HG02981 (cell line): ENCODE measurements around the gene TTC14.
"Not testable (repeated sequence)": the region's sequence is repeated elsewhere in the genome, so short reads cannot be mapped to it uniquely, and the experiment has no call there.

Experiments
- ATAC-seq: cut with Tn5 transposase; IDR thresholded peaks from one replicate; pipeline ENCODE4 v1.9.1; 2021; ENCODE audit warnings: mild to moderate bottlenecking, moderate library complexity; ENCODE audit not compliant: unreplicated experiment

Gene TTC14, protein sequence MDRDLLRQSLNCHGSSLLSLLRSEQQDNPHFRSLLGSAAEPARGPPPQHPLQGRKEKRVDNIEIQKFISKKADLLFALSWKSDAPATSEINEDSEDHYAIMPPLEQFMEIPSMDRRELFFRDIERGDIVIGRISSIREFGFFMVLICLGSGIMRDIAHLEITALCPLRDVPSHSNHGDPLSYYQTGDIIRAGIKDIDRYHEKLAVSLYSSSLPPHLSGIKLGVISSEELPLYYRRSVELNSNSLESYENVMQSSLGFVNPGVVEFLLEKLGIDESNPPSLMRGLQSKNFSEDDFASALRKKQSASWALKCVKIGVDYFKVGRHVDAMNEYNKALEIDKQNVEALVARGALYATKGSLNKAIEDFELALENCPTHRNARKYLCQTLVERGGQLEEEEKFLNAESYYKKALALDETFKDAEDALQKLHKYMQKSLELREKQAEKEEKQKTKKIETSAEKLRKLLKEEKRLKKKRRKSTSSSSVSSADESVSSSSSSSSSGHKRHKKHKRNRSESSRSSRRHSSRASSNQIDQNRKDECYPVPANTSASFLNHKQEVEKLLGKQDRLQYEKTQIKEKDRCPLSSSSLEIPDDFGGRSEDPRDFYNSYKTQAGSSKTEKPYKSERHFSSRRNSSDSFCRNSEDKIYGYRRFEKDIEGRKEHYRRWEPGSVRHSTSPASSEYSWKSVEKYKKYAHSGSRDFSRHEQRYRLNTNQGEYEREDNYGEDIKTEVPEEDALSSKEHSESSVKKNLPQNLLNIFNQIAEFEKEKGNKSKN

GRCh38 chr3:180601688-180602666, at the start of gene TTC14:
Gene TTC14 (plus strand): TSS chr3:180602163. CDS start chr3:180602262, 99 bp downstream.
- ATAC-seq = peak; percentile 98

GRCh38 chr3:180563406-180563805, 38.6 kb upstream of the TTC14 start:
- no peak for ATAC-seq

DNA sequence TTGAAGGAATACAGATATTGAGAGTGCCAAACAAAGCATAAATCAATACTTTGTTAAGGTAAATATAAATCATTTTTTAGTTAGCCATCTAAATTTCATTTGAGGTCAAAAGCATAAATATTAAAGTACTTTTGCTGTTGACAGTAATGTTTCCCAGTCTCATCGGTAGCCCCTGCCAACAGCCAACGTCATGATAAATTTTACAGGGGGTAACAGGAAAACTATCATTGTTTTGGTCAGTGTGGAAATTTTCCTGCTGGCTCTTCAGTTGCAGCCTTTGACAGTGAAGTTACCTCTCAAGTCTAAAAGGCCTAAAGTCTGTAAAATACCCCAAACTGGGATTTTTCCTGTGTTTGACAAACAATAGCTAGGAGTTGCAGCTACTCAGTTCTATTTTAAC, 37.3 kb upstream of the TTC14 start:
- ATAC-seq = no peak

GRCh38 chr3:180570238-180570637, 31.7 kb upstream of the TTC14 start:
- ATAC-seq = no peak

- peak; percentile 82 for ATAC-seq
These were observed 29.9 kb upstream of the TTC14 start for GRCh38 chr3:180571831-180572598.

DNA sequence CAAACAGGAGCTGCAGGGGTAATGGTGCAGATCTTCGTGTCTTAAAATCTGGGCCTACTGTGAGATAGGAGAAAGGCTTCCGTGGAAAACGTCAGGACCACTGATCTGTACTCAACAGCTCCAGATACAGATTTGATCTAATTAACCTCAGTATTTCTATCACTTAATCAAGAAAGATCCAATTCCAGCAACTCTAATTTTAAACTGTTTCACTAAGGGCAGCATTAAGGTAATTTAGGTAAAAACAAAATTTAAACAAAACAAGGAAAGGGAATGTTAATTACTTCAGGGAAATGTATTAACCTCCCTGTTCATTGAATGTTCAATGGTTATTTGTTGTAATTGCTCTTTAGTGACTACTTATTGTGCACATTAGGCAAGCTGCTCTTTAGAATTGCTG, 26.4 kb upstream of the TTC14 start:
- ATAC-seq = no peak

DNA sequence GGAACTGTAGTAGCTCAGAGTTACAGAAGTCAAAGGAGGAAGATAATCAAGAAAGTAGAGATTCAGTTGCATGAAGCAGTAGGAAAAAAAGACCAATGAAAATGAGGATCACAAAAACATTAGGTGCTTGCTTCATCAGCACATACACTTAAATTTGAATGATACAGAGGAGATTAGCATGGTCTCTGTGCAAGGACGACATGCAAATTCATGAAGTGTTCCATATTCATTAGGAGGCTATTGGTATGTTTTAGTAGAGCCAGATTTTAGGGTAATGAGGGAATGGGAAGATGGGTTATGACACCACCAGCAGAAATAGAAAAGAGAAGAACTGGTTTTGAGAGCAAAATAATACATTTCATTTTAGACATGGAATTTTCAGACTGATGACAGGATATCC, 21.0 kb upstream of the TTC14 start:
- no peak for ATAC-seq

DNA sequence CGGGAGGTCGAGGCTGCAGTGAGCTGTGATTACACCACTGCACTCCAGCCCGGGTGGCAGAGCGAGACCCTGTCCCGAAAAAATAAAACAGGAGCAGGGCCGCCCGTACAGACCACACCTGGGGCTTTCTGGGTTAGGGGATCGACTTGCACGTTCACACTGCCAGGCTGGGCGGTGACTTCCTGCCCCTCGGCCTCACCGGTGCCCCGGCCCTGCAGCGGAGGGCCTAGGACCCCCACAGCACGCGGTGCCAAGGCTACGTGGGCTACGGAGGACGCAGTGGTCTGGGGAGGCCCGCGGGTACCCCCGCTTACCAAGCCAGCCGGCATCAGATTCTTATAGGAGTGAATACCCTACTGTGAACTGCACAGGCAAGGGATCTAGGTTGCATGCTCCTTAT, 11.6 kb upstream of the TTC14 start:
- ATAC-seq = no peak

- ATAC-seq = not testable (repeated sequence)
These were observed 8.3 kb upstream of the TTC14 start for GRCh38 chr3:180593631-180594030.

DNA sequence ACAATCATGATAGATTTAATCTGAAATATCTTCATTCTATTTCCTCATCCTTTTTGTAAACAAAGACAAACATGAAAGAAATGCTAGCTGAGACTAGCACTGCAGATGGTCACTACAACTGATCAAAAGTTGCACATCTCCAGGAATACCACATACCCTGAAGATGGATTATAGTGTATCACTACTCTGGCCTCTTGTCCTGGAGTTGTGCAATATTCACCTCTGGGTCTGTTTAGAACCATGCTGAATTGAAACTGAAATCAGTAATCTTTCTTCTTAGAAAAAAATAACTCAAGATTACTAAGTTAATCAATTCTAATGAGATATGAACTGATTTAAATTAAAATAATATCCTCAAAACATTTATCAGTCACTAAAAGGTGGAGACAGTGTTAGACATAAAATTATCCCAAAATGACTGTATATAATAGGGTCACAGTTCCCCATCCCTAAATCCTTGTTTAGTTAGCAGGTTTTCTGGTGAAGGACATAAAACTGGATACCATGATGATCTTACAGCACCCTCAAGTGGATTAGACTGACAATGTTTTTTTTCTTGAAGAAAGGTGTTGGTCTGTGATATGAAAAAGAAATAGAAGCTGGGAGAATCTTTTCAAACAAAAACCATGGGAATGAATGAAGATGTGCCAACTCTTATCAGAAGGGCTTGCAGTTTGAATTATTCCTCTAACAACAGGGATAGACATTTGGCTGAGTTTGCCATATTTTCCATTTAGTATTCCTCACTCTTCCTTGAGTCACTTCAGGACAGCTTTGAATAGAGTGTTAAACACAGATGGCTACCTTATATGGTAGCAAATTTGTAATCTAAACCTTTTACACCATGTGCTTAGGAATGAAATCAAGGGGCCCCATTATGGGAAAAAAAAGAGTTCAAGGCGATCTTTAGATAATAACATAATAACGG, 7.1 kb upstream of the TTC14 start:
- peak; percentile 57 for ATAC-seq

- no peak for ATAC-seq
These were observed 6.4 kb upstream of the TTC14 start for GRCh38 chr3:180595559-180595935.

DNA sequence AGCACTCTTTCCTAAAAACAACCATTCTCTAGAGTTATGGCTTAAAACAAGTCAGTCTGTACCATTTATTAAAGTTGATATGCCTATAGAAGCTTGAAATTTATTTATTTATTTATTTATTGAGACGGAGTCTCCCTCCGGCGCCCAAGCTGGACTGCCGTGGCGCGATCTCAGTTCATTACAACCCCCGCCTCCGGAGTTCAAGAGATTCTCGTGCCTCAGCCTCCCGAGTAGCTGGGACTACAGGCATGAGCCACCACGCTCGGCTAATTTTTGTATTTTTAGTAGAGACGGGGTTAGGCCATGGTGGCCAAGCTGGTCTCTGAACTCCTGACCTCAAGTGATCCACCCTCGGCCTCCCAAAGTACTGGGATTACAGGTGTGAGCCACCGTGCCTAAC, 1.5 kb upstream of the TTC14 start:
- ATAC-seq = no peak

- ATAC-seq = no peak
These were observed 9.0 kb downstream of the TTC14 start for GRCh38 chr3:180611006-180611405.

GRCh38 chr3:180612364-180612763, 10.4 kb downstream of the TTC14 start:
- ATAC-seq = no peak

DNA sequence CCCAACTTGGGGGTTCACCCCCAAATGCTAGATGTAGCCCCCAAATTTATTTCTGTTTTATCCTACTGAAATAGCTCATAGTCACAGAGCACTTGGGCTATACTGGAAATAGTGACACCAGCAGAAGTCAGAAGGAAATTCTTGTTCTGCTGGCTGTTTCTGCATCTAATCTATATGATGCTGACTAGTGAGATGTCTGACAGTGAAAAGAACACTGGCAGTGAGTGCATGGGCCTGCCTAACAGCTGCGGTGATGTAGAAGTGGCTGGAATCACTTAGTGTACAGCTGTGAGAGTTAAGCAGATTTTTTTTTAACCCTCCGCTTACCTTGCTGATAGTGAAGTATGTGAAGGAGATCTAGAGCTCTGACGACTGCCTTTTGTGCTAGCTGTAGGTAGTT, 14.0 kb downstream of the TTC14 start:
- no peak for ATAC-seq

- ATAC-seq = no peak
These were observed 15.1 kb downstream of the TTC14 start for GRCh38 chr3:180617049-180617448.

DNA sequence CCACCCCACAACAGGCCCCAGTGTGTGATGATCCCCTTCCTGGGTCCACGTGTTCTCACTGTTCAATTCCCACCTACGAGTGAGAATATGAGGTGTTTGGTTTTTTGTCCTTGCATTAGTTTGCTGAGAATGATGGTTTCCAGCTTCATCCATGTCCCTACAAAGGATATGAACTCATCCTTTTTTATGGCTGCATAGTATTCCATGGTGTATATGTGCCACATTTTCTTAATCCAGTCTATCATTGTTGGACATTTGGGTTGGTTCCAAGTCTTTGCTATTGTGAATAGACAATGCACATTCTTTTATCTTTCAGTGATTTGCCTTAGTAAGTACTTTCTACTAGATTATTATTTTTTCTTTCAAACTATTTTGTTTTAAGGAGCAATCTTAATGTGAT, 16.6 kb downstream of the TTC14 start:
- ATAC-seq = not testable (repeated sequence)

GRCh38 chr3:180619723-180620122, 17.8 kb downstream of the TTC14 start:
- ATAC-seq = no peak

- no peak for ATAC-seq
These were observed 22.8 kb downstream of the TTC14 start for GRCh38 chr3:180624714-180625113.
